H54 (cell line): ENCODE results near the gene UTP11.
"Not testable (repeated sequence)": the region's sequence is repeated elsewhere in the genome, so short reads cannot be mapped to it uniquely, and the experiment has no call there.

Experiments used
- DNase-seq: peaks from one replicate; pipeline ENCODE4 v3.0.0; 2011; ENCODE audit warnings: low spot score, mixed read lengths; ENCODE audit not compliant: insufficient read length
- FAIRE-seq: peaks from 3 replicates; lab custom pipeline; 2011; peaks lifted over from hg19 to GRCh38; lab: Jason Lieb, UNC
- POLR2A ChIP-seq: IDR thresholded peaks from 2 replicates; pipeline ENCODE4 v1.6.1; 2011; ENCODE audit warnings: low read depth, mild to moderate bottlenecking, low read length

The UTP11 gene, protein sequence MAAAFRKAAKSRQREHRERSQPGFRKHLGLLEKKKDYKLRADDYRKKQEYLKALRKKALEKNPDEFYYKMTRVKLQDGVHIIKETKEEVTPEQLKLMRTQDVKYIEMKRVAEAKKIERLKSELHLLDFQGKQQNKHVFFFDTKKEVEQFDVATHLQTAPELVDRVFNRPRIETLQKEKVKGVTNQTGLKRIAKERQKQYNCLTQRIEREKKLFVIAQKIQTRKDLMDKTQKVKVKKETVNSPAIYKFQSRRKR

GRCh38 chr1:38012363-38013226 is at the start of gene UTP11:
Gene UTP11, plus strand, starts transcription at chr1:38012734. Its CDS starts 69 bp downstream, at chr1:38012803.
- peak; percentile 60; the same call in 1 of the 2 replicates for TF ChIP-seq POLR2A
- DNase-seq, result peak; percentile 81
- FAIRE-seq, result peak; percentile 83

DNA sequence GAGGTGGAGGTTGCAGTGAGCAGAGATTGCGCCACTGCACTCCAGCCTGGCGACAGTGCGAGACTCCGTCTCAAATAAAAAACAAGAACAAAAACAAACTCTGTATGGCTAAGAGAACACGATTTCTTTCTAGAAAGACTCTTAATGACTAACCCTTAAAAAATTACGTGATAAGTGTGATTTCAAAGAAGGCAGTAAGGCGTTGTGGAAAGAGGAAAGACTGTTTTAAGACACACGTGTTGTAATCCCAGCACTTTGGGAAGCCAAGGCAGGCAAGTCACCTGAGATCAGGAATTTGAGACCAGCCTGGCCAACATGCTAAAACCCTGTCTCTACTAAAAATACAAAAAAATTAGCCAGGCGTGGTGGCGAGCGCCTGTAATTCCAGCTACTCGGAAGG is 48.4 kb upstream of the UTP11 start:
- DNase-seq, FAIRE-seq: not testable (repeated sequence)

GRCh38 chr1:37965301-37965700 is 47.2 kb upstream of the UTP11 start:
- TF ChIP-seq POLR2A, result no peak
- DNase-seq (no peak), FAIRE-seq (no peak)

DNA sequence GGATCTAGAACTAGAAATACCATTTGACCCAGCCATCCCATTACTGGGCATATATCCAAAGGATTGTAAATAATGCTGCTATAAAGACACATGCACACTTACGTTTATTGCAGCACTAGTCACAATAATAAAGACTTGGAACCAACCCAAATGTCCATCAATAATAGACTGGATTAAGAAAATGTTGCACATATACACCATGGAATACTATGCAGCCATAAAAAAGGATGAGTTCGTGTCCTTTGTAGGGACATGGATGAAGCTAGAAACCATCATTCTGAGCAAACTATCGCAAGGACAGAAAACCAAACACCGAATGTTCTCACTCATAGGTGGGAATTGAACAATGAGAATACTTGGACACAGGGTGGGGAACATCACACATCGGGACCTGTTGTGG is 38.9 kb upstream of the UTP11 start:
- FAIRE-seq, DNase-seq: not testable (repeated sequence)

DNA sequence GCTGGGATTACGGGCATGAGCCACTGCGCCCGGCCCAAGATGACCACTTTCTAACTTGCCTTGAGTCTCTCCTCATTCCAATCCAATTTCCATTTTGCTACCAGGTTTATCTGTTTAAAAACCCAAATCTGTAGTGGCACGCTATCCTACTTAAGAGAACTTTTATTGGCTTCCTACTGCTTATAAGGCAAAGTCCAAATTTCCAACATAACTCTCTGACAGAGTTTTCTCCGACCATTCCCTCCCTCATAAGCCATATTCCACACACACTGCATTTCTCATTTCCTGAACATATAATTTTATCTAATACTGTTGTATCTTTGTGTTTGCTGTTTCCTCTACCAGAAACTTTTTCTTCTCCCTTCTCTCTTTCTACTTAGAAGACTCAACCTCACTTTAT is 38.0 kb upstream of the UTP11 start:
- DNase-seq (no peak), FAIRE-seq (no peak)
- TF ChIP-seq POLR2A, result no peak

DNA sequence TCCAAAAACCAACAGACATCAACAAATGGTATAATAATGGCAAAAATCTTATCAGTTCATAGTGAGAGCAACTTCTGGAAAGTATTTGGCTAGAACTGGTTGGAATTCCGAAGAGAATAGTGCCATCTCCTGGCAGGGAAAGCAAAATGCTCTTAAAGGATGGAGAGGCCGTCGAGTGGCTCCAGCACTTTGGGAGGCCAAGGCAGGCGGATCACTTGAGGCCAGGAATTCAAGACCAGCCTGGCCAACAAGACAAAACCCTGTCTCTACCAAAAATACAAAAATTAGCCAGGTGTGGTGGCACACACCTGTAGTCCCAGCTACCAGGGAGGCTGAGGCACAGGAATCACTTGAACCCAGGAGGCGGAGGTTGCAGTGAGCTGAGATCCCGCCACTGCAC is 37.5 kb upstream of the UTP11 start:
- DNase-seq, result not testable (repeated sequence)
- FAIRE-seq, result peak; percentile 52

- TF ChIP-seq POLR2A, result no peak
- FAIRE-seq, result no peak
These were observed 34.0 kb upstream of the UTP11 start for GRCh38 chr1:37978541-37978940.

GRCh38 chr1:37983546-37983945 is 29.0 kb upstream of the UTP11 start:
- no peak for TF ChIP-seq POLR2A
- no peak for FAIRE-seq
- no peak for DNase-seq

More at GRCh38 chr1:37978541-37978940, 34.0 kb upstream of the UTP11 start:
- DNase-seq, result no peak

DNA sequence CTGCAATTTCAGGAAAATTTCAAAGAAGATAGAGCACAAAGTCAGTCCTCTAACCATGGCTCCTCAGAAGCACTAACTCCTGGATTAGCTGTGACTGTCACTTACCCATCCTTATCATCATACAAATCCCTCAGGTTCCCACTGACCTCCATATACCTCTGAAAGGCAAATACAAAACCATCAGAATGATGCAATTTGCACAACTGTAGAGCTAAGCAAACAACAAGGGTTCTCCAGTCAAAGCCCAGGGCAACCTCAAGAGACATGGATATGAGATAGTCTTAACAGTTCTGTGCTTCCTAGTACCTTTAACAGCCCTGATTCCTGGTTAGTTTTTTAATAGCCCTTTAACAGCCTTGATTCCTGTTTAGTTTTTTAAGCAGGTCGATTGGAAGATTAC is 24.9 kb upstream of the UTP11 start:
- TF ChIP-seq POLR2A, result no peak
- FAIRE-seq (no peak), DNase-seq (no peak)

DNA sequence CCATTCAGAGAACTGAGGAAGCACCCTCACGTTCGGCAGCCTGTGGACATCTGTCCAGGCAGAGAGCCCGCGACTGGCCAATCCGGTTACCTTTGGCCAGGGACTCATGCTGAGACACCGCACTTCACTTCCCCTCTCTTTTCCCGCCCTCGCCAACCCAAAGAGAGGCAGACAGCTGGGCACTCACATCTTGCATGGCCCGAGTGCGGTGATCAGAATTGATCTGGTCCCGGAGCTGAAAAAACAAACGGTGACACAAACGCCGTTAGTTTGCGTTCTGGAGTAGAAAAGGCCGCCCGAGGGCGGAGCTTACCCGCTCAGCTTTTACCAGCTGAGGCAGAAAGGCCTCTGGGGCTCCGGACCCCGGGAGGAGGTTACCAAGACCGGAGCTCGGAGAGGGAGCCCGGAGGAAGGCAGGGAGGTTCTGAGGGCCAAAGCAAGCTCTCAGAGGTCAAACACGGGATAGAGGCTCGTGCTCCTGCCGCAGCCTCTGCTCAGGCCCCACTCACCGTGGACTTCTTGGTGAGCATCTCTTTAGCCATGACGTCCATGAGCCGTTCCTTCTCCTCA is 23.1 kb upstream of the UTP11 start:
- DNase-seq, result peak; percentile 53
- no peak for TF ChIP-seq POLR2A
- no peak for FAIRE-seq

GRCh38 chr1:37994886-37995566 is 17.5 kb upstream of the UTP11 start:
- TF ChIP-seq POLR2A, result no peak
- FAIRE-seq (no peak), DNase-seq (no peak)

DNA sequence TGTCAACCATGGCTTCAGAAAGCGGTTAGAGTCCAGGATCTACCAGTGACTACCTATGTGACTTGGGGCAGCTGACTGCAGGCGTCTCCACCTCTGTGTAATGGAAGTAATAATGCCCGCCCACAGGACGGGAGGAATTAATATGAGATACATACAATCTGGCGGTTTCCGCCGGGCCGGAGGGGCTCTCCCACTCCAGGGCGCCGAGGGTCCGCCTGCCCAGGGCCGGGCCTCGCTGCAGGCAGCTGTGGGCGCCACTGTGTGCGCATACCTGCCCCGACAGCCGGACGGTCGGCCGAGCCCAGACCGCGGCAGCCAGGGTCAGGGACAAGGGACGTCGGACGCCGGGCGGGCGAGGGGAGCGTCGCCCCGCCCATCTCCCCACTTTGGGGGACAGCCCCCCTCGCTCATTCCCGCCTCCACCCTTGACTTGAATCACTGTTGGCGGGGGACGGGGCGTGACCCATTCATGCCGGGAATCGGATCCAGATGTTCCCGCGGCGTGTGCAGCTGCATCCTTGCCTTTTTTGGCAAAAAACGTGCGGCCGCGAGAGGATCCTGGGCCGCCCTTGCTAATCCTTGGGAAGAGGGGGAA is 16.7 kb upstream of the UTP11 start:
- TF ChIP-seq POLR2A, result no peak
- no peak for DNase-seq
- no peak for FAIRE-seq

DNA sequence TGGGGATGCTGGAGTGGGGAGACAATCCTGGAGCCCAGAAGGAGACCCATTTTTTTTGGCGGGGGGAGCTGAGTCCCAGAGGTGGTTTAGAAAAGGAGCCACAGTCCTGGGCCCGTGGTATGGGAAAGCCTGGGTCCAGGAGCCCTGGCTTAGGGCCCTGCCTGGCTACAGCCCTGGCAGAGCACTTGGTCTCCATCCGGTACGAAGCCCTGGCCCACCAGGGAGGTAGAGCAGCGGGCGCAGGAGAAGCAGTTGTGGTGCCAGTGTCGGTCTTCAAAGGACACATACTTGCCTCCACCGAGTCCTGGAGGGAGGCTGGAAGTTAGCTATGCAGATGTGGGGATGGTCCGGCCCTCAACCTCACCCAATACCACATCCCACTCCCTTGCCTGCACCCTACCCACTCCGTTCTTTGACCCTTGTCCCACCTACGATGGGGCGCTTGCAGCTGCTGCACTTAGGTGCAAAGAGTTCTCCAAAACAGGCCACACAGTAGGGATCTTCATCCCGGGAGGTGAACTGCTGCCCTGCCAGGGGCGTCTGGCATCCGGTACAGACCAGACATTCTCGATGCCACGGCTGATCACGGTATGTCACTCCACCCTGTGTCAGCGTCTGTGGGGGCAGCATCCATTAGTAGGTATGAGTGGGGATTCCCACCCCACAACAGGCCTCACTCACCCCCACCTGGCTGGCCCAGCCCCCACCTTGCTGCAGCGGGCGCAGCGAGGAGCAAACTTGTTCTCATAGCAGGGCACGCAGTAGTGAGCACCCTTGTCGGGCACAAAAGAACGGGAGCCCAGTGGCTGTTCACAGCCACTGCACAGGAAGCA is 15.1 kb upstream of the UTP11 start:
- DNase-seq, result no peak
- FAIRE-seq, result no peak
- TF ChIP-seq POLR2A, result no peak
